GM11168 (cell line): ENCODE measurements around the gene BMP10.
"Not testable (repeated sequence)": the region's sequence is repeated elsewhere in the genome, so short reads cannot be mapped to it uniquely, and the experiment has no call there.

Experiments used
- in situ Hi-C: fragments of 300-500 bp; cut with MboI; formaldehyde crosslinking; loops from one replicate; pipeline ENCODE4 v1.12.0; 2022; ENCODE audit warnings: low sequenced_read_pairs; ENCODE audit not compliant: unreplicated experiment

The BMP10 gene

GRCh38 chr2:68901199-68901514 is 30.0 kb upstream of the BMP10 start:
- in situ Hi-C loops, result loop anchor here (25.0 kb wide), 1 partner anchor 164 kb away; the partner anchor contains the start of gene ARHGAP25

GRCh38 chr2:68900496-68901198 is 29.4 kb upstream of the BMP10 start:
- in situ Hi-C loops, result loop anchor here (25.0 kb wide), 1 partner anchor 163 kb away; the partner anchor contains the start of gene ARHGAP25

- in situ Hi-C loops, result not testable (repeated sequence)
Measured at GRCh38 chr2:68895981-68896380, 24.8 kb upstream of the BMP10 start.

- in situ Hi-C loops, result no loop called here
Measured at GRCh38 chr2:68889500-68889899, 18.3 kb upstream of the BMP10 start.

GRCh38 chr2:68889021-68889420 is 17.8 kb upstream of the BMP10 start:
- in situ Hi-C loops, result no loop called here

GRCh38 chr2:68888038-68888704 is 17.0 kb upstream of the BMP10 start:
- in situ Hi-C loops, result no loop called here

- in situ Hi-C loops, result no loop called here
Measured at GRCh38 chr2:68885811-68886075, 14.5 kb upstream of the BMP10 start.

GRCh38 chr2:68885074-68885810 is 14.0 kb upstream of the BMP10 start:
- in situ Hi-C loops, result no loop called here

GRCh38 chr2:68880213-68880612 is 9.0 kb upstream of the BMP10 start:
- in situ Hi-C loops, result no loop called here

GRCh38 chr2:68879296-68879695 is 8.1 kb upstream of the BMP10 start:
- in situ Hi-C loops, result no loop called here

- in situ Hi-C loops, result no loop called here
Measured at GRCh38 chr2:68878753-68879152, 7.6 kb upstream of the BMP10 start.

- in situ Hi-C loops, result no loop called here
Measured at GRCh38 chr2:68878071-68878711, 7.0 kb upstream of the BMP10 start.

GRCh38 chr2:68877079-68877772 is 6.0 kb upstream of the BMP10 start:
- in situ Hi-C loops, result no loop called here

GRCh38 chr2:68870215-68870614 is 982 bp downstream of the BMP10 start:
- in situ Hi-C loops, result no loop called here

GRCh38 chr2:68865108-68865507 is 6.1 kb downstream of the BMP10 start:
- in situ Hi-C loops, result no loop called here

- in situ Hi-C loops, result no loop called here
Measured at GRCh38 chr2:68863996-68864395, 7.2 kb downstream of the BMP10 start.

- in situ Hi-C loops, result no loop called here
Measured at GRCh38 chr2:68862889-68863288, 8.3 kb downstream of the BMP10 start.

GRCh38 chr2:68861330-68861729 is 9.9 kb downstream of the BMP10 start:
- in situ Hi-C loops, result no loop called here

- in situ Hi-C loops, result no loop called here
Measured at GRCh38 chr2:68860111-68860510, 11.1 kb downstream of the BMP10 start.

GRCh38 chr2:68857855-68858456 is 13.2 kb downstream of the BMP10 start:
- in situ Hi-C loops, result no loop called here
